Smooth muscle cell of the brain vasculature (primary cell): ENCODE measurements around the gene MAMSTR.
"Not testable (repeated sequence)": the region's sequence is repeated elsewhere in the genome, so short reads cannot be mapped to it uniquely, and the experiment has no call there.

Experiments used
- DNase-seq: peaks from one replicate; pipeline ENCODE4 v3.0.0-alpha.2; 2012; ENCODE audit warnings: low read depth, low spot score

The MAMSTR gene

DNA sequence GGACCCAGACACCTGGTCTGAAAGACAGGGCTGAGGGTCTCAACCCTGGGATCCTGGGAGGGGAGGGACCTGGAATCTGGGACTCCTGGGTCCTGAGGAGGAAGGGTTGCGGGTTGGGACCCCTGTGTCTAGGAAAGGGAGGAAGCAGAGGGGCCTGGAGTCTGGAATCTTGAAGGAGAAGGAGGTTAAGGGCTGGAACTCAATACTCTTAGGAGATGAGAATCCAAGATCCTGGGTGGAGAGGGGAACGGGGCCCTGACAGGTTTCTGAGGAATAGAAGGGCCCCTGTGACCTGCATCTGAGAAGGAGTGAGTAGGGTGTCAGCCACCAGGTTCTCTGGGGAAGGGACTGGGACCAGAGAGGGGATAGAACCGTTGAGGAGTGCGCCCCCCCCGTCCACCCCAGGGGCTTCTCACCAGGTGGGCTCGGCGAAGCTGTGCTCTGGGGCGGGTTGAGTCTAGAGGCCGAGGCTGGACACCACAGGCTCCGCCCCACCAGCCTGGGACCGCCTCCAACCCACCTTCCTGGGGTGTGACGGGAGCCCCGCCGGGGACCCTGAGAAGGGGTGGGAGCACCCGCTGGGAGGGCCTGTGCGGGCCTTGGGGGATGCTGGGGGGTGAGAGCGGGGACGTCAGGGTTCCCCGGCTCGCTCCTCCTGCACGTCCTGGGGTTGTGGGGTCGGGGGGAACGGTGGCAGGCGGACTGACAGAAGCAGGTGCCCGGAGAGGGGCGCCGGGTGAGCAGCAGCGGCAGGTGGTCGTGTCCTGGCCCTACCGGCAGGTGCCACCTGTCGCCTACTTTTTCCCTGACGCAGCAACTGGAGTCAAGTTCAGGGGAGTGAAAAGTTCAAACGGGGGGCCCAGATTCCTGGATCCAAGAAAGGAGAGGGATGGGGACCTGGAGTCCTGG is at the start of gene MAMSTR:
Gene MAMSTR, minus strand, starts transcription at position 463 of the 909 bp plus-strand sequence. CDS start 694 bp downstream, outside the sequence.
- no peak for DNase-seq

DNA sequence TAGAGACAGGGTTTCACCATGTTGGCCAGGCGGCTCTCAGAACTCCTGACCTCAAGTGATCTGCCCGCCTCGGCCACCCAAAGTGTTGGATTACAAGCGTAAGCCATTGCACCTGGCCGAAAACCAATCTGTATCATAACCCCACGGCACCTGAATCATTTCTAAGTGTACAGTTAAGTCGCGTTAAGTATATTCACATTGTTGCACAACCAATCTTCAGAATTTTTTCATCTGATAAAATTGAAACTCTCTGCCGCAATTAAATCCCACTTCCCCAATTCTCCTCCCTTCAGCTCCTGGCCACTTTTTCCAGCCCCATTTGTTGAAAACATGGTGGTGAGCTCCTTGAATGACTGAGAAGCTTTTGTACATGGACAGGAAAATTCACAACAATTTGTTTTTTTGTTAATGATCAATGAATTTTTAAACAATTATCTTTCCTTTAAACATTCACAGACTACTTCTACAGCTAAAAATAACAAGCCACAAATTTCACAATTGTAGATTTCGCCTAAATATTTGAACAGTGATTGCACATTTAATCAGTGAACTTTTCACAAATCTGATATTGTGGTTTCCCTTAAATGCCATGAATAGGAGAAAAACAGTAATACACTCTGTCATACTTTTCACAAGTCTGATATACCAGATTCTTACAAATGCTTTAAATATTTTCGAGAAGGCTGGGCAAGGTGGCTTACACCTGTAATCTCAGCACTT is 49.6 kb upstream of the MAMSTR start:
- DNase-seq = no peak

DNA sequence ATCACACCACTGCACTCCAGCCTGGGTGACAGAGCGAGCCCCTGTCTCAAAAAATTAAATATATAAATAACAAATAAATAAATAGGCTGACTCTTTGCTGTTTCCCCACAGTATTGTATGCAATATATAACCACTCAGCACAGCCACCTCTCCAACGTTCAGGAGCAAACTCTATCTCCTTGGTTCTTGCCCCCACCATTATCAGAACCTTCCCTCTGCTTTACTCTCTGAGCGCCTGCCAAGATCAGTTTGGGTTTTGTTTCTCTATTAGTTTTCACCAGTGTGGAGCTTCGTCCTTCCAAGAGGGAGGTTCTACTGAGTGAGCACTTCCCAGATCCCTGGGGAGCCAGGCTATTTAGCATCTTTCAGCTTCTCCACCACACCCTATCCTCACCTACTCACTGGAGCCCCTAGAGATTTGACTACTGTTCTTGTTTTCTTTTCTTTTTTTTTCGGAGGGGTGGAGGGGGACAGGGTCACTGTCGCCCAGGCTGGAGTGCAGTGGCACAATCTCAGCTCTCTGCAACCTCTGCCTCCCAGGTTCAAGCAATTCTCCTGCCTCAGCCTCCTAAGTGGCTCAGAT is 48.7 kb upstream of the MAMSTR start:
- not testable (repeated sequence) for DNase-seq

DNA sequence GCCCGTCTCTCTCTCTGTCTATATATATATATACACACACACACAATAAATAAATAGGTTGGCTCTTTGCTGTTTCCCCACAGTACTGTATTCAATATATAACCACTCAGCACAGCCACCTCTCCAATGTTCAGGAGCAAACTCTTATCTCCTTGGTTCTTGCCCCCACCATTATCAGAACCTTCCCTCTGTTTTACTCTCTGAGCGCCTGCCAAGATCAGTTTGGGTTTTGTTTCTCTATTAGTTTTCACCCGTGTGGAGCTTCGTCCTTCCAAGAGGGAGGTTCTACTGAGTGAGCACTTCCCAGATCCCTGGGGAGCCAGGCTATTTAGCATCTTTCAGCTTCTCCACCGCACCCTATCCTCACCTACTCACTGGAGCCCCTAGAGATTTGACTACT is 46.3 kb upstream of the MAMSTR start:
- DNase-seq = not testable (repeated sequence)

- no peak for DNase-seq
Measured at GRCh38 chr19:48760504-48761205, 41.1 kb upstream of the MAMSTR start.

DNA sequence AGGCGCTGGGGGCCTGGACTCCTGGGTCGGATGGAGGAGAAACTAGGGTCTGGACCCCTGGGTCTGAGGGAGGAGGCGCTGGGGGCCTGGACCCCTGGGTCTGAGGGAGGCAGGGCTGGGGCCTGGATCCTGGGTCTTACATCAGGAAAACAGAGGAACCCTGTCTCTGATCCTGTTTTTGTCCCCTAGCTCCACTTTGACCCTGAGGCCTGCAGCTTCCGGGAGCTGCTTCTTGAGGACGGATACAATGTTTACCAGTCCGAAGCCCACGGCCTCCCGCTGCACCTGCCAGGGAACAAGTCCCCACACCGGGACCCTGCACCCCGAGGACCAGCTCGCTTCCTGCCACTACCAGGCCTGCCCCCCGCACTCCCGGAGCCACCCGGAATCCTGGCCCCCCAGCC is 38.2 kb upstream of the MAMSTR start:
- no peak for DNase-seq

GRCh38 chr19:48757089-48757675 is 37.7 kb upstream of the MAMSTR start:
- no peak for DNase-seq

DNA sequence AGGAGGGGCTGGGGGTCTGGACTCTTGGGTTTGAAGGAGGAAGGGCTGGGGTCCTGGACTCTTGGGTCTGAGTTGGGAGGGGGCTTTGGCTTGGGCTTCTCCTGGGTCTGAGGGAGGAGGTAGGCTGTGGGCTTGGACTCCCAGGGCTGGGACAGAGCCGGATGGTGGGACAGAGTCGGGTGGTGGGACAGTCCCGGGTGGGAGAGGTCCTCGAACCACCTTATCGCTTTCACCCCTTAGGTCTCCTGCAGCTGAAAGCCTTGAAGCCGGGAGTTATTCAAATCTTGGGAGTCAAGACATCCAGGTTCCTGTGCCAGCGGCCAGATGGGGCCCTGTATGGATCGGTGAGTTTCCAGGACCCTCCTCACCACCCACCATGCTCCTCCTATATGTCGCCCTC is 37.2 kb upstream of the MAMSTR start:
- DNase-seq = no peak

DNA sequence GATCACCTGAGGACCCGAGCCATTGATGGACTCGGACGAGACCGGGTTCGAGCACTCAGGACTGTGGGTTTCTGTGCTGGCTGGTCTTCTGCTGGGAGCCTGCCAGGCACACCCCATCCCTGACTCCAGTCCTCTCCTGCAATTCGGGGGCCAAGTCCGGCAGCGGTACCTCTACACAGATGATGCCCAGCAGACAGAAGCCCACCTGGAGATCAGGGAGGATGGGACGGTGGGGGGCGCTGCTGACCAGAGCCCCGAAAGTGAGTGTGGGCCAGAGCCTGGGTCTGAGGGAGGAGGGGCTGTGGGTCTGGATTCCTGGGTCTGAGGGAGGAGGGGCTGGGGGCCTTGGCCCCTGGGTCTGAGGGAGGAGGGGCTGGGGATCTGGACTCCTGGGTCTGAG is 36.7 kb upstream of the MAMSTR start:
- DNase-seq = no peak

GRCh38 chr19:48755787-48756186 is 36.3 kb upstream of the MAMSTR start:
- no peak for DNase-seq

DNA sequence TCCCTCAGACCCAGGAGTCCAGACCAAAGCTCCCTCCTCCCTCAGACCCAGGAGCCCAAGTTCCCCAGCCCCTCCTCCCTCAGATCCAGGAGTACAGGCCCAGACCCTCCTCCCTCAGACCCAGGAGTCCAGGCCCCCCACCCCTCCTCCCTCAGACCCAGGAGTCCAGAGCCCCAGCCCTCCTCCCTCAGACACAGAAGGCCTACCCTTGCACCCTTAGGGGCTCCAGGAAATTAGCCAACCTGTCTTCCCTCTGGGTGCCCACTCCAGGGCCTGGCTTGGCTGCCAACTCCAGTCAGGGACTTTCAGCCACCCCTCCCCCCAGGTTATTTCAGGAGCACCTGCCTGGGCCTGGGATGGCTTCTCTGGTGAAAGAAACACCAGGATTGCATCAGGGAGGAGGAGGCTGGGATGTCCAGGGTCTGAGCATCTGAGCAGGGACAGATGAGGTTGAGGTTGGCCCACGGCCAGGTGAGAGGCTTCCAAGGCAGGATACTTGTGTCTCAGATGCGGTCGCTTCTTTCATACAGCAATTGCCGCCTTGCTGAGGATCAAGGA is 35.6 kb upstream of the MAMSTR start, which contains the start of gene FGF21:
Gene FGF21, plus strand, starts transcription at position 441 of the 558 bp plus-strand sequence. CDS start 713 bp downstream, outside the sequence.
- no peak for DNase-seq

GRCh38 chr19:48752496-48753365 is 33.2 kb upstream of the MAMSTR start, which contains the start of gene FUT1:
Gene FUT1 (minus strand): TSS chr19:48752641. CDS start chr19:48751281, 1,360 bp downstream.
- no peak for DNase-seq

- no peak for DNase-seq
Measured at GRCh38 chr19:48751845-48752495, 32.4 kb upstream of the MAMSTR start.

DNA sequence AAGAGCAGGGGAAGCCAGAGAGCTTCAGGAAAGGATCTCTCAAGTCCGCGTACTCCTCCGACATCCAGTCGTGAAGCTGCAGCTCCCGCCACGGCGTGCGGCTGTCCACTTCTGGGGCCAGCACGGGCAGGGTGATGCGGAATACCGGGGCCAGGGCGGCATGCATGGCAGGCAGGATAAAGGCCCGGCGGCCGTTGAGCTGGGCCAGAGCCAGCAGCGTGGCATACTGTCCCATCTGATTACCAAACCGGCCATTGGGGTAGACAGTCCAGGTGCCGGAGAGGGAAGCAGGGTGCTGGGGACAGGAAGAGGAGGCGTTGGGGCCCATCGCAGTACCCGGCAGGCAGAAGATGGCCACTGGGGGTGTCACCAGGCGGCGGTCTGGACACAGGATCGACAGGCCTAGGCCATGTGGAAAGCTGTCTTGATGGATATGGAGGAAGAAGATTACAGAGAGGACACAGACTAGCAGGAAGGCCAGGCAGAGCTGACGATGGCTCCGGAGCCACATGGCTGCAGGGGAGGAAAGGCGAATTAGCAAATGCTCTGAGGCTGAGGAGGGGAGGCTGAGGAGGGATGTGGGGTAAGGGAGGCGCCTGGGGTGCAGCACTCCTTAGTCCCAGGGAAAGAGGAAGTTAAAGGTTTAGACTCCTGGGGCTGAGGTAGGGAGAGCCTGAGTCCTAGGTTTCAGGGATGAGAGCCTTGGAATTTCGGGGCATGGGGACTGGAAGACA is 31.4 kb upstream of the MAMSTR start:
- DNase-seq = no peak

DNA sequence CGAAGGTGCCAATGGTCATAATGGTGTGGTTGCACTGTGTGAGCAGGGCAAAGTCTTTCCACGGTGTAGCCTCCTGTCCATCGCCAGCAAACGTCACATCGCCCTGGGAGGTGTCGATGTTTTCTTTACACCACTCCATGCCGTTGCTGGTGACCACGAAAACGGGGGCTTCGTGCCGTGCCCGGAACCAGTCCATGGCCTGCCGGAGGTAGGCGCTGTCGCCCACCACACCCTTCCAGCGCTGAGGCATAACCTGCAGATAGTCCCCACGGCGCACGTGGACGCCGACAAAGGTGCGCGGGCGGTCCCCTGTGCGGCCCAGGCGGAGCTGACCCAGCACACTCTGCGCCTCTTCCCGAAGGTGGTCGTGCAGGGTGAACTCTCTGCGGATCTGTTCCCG is 30.8 kb upstream of the MAMSTR start:
- DNase-seq = no peak

DNA sequence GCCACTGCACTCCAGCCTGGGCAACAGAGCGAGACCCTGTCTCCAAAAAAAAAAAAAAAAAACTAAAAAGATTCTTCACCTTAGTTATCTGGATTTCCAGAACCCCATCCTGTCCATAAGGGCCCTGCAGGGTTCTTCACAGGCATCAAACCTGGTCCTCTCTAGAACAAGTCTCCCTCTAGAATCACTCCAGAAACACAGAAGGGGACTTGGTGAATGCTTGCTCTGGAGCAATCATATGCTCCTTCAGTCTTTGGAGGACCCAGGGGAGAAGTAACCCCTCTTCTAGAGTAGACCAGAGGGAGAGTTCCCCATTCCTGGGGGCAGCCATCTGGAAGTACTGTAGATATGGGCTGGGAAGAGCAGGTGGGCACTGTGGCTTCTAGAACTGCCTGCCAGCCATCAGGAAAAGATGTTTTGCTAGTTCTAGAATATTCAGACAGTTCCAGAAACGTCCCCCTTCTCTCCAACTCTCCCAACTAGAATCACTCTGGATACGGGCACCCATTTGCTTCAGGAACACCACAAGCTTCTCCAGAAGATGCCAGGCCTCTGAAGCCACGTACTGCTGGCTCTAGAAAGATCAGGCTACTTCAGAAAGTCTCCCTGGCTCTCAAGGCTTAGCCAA is 30.2 kb upstream of the MAMSTR start:
- DNase-seq = no peak

DNA sequence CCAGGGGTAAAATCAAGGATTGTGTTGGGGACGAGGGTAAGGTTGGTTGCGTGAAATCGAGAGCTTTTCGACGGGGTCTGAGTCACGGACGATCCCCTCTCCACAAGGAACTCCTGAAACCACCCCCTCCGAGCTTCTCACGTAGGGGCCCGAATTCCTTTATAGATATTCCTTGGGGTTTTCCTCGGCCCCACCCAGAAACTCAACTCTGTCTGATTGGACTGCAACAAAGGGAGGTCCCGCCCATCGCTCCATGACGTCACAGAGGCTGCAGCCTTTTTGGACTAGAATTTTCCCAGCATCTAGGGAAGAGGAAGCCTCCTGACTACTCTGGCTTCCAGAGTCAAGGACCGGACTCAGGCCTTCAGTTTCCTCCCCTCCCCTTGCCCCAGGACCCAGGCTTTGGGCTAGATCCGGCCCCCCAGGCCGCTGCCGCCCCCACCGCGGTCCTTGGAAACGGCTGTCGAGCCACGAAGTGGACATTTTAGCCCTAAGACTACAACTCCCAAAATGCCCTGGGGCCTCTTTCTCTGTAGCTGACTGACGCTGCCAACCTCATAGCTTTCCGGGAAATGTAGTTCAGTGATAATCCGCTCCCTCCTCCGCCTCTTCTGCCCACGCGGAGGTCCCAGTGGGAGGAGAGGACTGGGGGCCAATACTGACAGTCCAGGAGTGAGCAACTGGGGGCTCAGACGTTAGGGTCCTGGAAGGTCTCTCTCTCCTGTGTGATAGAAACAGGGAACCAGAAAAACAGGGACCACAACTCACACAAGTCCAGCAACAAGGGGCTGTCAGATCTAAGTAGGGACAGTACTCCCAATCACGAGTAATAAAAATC is 27.4 kb upstream of the MAMSTR start, which contains the start of gene IZUMO1:
Gene IZUMO1, minus strand, starts transcription at position 172 of the 838 bp plus-strand sequence. CDS start 1,050 bp downstream, outside the sequence.
- DNase-seq = peak; percentile 81
